Panc1 (cell line): ENCODE measurements around the gene LRRC38.

Source experiments
- TCF7L2 ChIP-seq: IDR thresholded peaks from 2 replicates; pipeline ENCODE4 v1.6.1; 2011; ENCODE audit warnings: mild to moderate bottlenecking, low read depth, low read length, inconsistent platforms
- TF ChIP-seq, protein P1 (sequence below): fragments of 450-650 bp; IDR thresholded peaks from 2 replicates; pipeline ENCODE4 v1.5.1; 2017; ENCODE audit warnings: mild to moderate bottlenecking

DNA sequence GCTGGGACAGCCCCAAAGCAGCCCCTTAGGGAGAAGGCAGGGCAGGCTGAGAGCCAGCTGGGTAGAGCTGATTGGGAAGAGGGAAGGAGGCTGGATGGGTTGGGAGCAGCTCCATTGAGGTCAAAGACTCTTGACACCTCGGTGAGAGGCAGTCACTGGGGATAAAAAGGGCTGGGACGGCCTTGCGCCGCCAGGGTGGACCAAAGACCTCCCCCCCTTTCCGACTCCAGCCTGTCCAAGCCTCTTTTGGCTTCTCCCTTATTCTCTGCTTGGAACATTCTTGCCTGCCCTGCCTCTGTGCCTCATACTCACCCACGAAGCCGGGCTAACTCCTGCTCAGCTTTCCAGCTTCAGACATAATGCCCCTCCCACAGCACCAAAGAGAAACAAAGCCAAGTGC is 51.1 kb downstream of the LRRC38 start:
- TF ChIP-seq, protein P1, sequence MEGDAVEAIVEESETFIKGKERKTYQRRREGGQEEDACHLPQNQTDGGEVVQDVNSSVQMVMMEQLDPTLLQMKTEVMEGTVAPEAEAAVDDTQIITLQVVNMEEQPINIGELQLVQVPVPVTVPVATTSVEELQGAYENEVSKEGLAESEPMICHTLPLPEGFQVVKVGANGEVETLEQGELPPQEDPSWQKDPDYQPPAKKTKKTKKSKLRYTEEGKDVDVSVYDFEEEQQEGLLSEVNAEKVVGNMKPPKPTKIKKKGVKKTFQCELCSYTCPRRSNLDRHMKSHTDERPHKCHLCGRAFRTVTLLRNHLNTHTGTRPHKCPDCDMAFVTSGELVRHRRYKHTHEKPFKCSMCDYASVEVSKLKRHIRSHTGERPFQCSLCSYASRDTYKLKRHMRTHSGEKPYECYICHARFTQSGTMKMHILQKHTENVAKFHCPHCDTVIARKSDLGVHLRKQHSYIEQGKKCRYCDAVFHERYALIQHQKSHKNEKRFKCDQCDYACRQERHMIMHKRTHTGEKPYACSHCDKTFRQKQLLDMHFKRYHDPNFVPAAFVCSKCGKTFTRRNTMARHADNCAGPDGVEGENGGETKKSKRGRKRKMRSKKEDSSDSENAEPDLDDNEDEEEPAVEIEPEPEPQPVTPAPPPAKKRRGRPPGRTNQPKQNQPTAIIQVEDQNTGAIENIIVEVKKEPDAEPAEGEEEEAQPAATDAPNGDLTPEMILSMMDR = no peak
- TF ChIP-seq TCF7L2 = no peak
